Testis (tissue), 2 donors: ENCODE data around the gene ARHGAP26.

Experiments
- POLR2A ChIP-seq: fragments of 450-650 bp; IDR thresholded peaks from one replicate; pipeline ENCODE4 v1.6.1; 2017; ENCODE audit warnings: antibody characterized with exemption, mild to moderate bottlenecking, moderate library complexity
- TF ChIP-seq, protein P1 (sequence below), 3 experiments: fragments of 450-650 bp in 2 of 3; fragments of 200-600 bp in 1 of 3; sonication (generic) in 1 of 3; IDR thresholded peaks; one replicate each; pipeline ENCODE4 v1.5.1; 2016 to 2019; ENCODE audit warnings: antibody characterized with exemption in 3 of 3, mild to moderate bottlenecking in 2 of 3, moderate library complexity in 1 of 3

DNA sequence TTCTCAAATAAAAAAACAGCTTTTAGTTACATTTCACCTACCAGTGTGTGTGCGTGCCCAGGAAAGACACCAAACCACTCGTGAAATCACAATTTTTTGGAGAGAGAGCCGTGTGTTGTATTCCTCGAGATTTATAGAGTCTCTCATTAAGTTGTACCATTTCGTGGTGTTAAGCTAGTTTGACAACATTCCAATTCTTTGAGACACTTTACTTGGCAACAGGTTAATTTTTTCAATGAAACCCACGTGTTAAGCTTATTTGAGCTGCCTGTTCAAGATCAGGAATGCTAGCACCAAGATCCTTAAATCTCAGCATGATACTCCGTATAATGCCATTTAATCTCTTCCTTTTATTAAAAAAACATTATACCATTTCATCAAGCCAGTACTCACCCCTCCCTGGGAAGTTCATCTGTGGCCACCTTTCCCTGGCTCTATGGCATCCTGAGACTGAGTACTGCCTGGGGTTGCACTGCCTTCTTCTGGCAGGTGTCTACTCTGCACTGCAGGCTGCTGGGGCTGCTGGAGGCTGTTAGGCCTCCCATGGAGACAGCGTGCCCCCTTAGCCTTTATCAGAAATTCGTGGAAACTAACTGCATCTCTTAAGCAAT, 143.7 kb downstream of the ARHGAP26 start:
- TF ChIP-seq, protein P1, sequence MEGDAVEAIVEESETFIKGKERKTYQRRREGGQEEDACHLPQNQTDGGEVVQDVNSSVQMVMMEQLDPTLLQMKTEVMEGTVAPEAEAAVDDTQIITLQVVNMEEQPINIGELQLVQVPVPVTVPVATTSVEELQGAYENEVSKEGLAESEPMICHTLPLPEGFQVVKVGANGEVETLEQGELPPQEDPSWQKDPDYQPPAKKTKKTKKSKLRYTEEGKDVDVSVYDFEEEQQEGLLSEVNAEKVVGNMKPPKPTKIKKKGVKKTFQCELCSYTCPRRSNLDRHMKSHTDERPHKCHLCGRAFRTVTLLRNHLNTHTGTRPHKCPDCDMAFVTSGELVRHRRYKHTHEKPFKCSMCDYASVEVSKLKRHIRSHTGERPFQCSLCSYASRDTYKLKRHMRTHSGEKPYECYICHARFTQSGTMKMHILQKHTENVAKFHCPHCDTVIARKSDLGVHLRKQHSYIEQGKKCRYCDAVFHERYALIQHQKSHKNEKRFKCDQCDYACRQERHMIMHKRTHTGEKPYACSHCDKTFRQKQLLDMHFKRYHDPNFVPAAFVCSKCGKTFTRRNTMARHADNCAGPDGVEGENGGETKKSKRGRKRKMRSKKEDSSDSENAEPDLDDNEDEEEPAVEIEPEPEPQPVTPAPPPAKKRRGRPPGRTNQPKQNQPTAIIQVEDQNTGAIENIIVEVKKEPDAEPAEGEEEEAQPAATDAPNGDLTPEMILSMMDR (IDR thresholded peaks at IDR 0.05), result no peak
- no peak for TF ChIP-seq POLR2A
